Measurements from ENCODE around the gene CHML.

Gene CHML

GRCh38 chr1:241674805-241675384 is 34.7 kb upstream of the CHML start:
- H3K9me3 ChIP-seq (ENCODE audit: insufficient read depth, low read length, severe bottlenecking) = no peaks in the 10 kb centered on the region
- no peaks in the 10 kb centered on the region for H3K27me3 ChIP-seq (ENCODE audit: insufficient read depth, low read length, poor library complexity)
- no peak for TF ChIP-seq EZH2 (IDR thresholded peaks at IDR 0.05; ENCODE audit: borderline replicate concordance, low read depth, low read length, severe bottlenecking)
- TF ChIP-seq, protein P1, sequence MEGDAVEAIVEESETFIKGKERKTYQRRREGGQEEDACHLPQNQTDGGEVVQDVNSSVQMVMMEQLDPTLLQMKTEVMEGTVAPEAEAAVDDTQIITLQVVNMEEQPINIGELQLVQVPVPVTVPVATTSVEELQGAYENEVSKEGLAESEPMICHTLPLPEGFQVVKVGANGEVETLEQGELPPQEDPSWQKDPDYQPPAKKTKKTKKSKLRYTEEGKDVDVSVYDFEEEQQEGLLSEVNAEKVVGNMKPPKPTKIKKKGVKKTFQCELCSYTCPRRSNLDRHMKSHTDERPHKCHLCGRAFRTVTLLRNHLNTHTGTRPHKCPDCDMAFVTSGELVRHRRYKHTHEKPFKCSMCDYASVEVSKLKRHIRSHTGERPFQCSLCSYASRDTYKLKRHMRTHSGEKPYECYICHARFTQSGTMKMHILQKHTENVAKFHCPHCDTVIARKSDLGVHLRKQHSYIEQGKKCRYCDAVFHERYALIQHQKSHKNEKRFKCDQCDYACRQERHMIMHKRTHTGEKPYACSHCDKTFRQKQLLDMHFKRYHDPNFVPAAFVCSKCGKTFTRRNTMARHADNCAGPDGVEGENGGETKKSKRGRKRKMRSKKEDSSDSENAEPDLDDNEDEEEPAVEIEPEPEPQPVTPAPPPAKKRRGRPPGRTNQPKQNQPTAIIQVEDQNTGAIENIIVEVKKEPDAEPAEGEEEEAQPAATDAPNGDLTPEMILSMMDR (IDR thresholded peaks at IDR 0.05; ENCODE audit: borderline replicate concordance, extremely low read depth, low read length, poor library complexity, severe bottlenecking) = no peak
- ATAC-seq (ENCODE audit: insufficient read depth, low read depth) (no peak), DNase-seq (no peak)
- no peak overlapping the region for H3K9ac ChIP-seq (ENCODE audit: low read depth, low read length)
- H3K4me1 ChIP-seq (ENCODE audit: insufficient read depth, low read length) = peaks cover 18% of the 10 kb centered on the region
- H2AFZ ChIP-seq (ENCODE audit: low read depth, low read length) = no peak overlapping the region
- H3K4me3 ChIP-seq (ENCODE audit: low read depth in 1 of 2, low read length in 2 of 2) = no peak overlapping the region
- H3K27ac ChIP-seq (ENCODE audit: low read length) = no peak overlapping the region
- H3K36me3 ChIP-seq (ENCODE audit: insufficient read depth, low read length) = no peaks in the 10 kb centered on the region
- no peaks in the 10 kb centered on the region for H3K79me2 ChIP-seq (ENCODE audit: insufficient read depth, low read length)
- H4K20me1 ChIP-seq (ENCODE audit: insufficient read depth, low read length) = no peaks in the 10 kb centered on the region
- H3K4me2 ChIP-seq (ENCODE audit: insufficient read depth, low read length) = no peak overlapping the region

- Histone ChIP-seq H3K9me3 (ENCODE audit: insufficient read depth, low read length, severe bottlenecking) (no peaks in the 10 kb centered on the region), H4K20me1 (ENCODE audit: insufficient read depth, low read length) (no peaks in the 10 kb centered on the region)
- TF ChIP-seq, protein P1 (IDR thresholded peaks at IDR 0.05; ENCODE audit: borderline replicate concordance, extremely low read depth, low read length, poor library complexity, severe bottlenecking) = no peak
- no peak for TF ChIP-seq EZH2 (IDR thresholded peaks at IDR 0.05; ENCODE audit: borderline replicate concordance, low read depth, low read length, severe bottlenecking)
Observed at GRCh38 chr1:241672301-241672700, 32.1 kb upstream of the CHML start.

GRCh38 chr1:241666419-241666818 is 26.2 kb upstream of the CHML start:
- no peak for ATAC-seq (ENCODE audit: insufficient read depth, low read depth)
- no peaks in the 10 kb centered on the region for H3K27me3 ChIP-seq (ENCODE audit: insufficient read depth, low read length, poor library complexity)
- TF ChIP-seq, protein P1 (IDR thresholded peaks at IDR 0.05; ENCODE audit: borderline replicate concordance, extremely low read depth, low read length, poor library complexity, severe bottlenecking) = no peak
- TF ChIP-seq EZH2 (IDR thresholded peaks at IDR 0.05; ENCODE audit: borderline replicate concordance, low read depth, low read length, severe bottlenecking) = no peak

More at GRCh38 chr1:241672301-241672700, 32.1 kb upstream of the CHML start:
- no peak overlapping the region for H3K4me3 ChIP-seq (ENCODE audit: low read depth in 1 of 2, low read length in 2 of 2)
- no peak overlapping the region for H3K9ac ChIP-seq (ENCODE audit: low read depth, low read length)
- no peaks in the 10 kb centered on the region for H3K36me3 ChIP-seq (ENCODE audit: insufficient read depth, low read length)
- H2AFZ ChIP-seq (ENCODE audit: low read depth, low read length) = no peak overlapping the region
- ATAC-seq (ENCODE audit: insufficient read depth, low read depth) (no peak), DNase-seq (no peak)
- H3K4me1 ChIP-seq (ENCODE audit: insufficient read depth, low read length) = peaks cover 7% of the 10 kb centered on the region
- H3K79me2 ChIP-seq (ENCODE audit: insufficient read depth, low read length) = no peaks in the 10 kb centered on the region
- H3K27ac ChIP-seq (ENCODE audit: low read length) = no peak overlapping the region
- no peak overlapping the region for H3K4me2 ChIP-seq (ENCODE audit: insufficient read depth, low read length)
- no peaks in the 10 kb centered on the region for H3K27me3 ChIP-seq (ENCODE audit: insufficient read depth, low read length, poor library complexity)

More at GRCh38 chr1:241666419-241666818, 26.2 kb upstream of the CHML start:
- Histone ChIP-seq H3K4me1 (ENCODE audit: insufficient read depth, low read length) (no peaks in the 10 kb centered on the region), H3K36me3 (ENCODE audit: insufficient read depth, low read length) (no peaks in the 10 kb centered on the region), H2AFZ (ENCODE audit: low read depth, low read length) (no peak overlapping the region), H3K79me2 (ENCODE audit: insufficient read depth, low read length) (no peaks in the 10 kb centered on the region), H4K20me1 (ENCODE audit: insufficient read depth, low read length) (no peaks in the 10 kb centered on the region), H3K9ac (ENCODE audit: low read depth, low read length) (no peak overlapping the region), H3K4me3 (ENCODE audit: low read depth in 1 of 2, low read length in 2 of 2) (no peak overlapping the region), H3K27ac (ENCODE audit: low read length) (no peak overlapping the region), H3K9me3 (ENCODE audit: insufficient read depth, low read length, severe bottlenecking) (no peaks in the 10 kb centered on the region), H3K4me2 (ENCODE audit: insufficient read depth, low read length) (no peak overlapping the region)
- DNase-seq = no peak

All from DND-41 (cell line).